Neural crest cell (in vitro differentiated cells): ENCODE results near the gene CACUL1. TPM values are rescaled to one million over a fixed set of nuclear protein-coding genes. Genes with fewer than 3 reads are reported as not detected.
"Not testable (repeated sequence)": the region's sequence is repeated elsewhere in the genome, so short reads cannot be mapped to it uniquely, and the experiment has no call there.

Experiments
- DNase-seq: peaks from one replicate; pipeline ENCODE4 v3.0.0; 2021; ENCODE audit warnings: low read depth, mixed read lengths, low spot score
- H3K27ac Mint-ChIP-seq: one replicate; pipeline ENCODE4 v1.8.0; 2021; ENCODE audit warnings: mild to moderate bottlenecking, mixed read lengths; ENCODE audit not compliant: unreplicated experiment
- H3K27me3 Mint-ChIP-seq: 2 replicates; pipeline ENCODE4 v1.8.0; 2021; ENCODE audit warnings: low read depth, mild to moderate bottlenecking, mixed read lengths
- H3K36me3 Mint-ChIP-seq: 2 replicates; pipeline ENCODE4 v1.8.0; 2021; ENCODE audit warnings: low read depth, mild to moderate bottlenecking, mixed read lengths
- H3K4me1 Mint-ChIP-seq: 2 replicates; pipeline ENCODE4 v1.8.0; 2021; ENCODE audit warnings: mixed read lengths
- H3K4me3 Mint-ChIP-seq: one replicate; pipeline ENCODE4 v1.8.0; 2021; ENCODE audit warnings: mild to moderate bottlenecking, mixed read lengths
- H3K9me3 Mint-ChIP-seq: 2 replicates; pipeline ENCODE4 v1.8.0; 2021; ENCODE audit warnings: mixed read lengths
- total RNA-seq: library from RNA; stranded (reverse); gene quantifications from 2 replicates; pipeline ENCODE4 v1.2.1, GENCODE V29; 2021
- TF ChIP-seq, protein P1 (sequence below): fragments of 200-600 bp; sonication (generic); conservative IDR thresholded peaks from 2 replicates; pipeline ENCODE4 v1.5.0; 2021; ENCODE audit warnings: antibody characterized with exemption, mild to moderate bottlenecking

The CACUL1 gene
- total RNA-seq, 1 donor from 2014 or later, result 45.2 TPM

DNA sequence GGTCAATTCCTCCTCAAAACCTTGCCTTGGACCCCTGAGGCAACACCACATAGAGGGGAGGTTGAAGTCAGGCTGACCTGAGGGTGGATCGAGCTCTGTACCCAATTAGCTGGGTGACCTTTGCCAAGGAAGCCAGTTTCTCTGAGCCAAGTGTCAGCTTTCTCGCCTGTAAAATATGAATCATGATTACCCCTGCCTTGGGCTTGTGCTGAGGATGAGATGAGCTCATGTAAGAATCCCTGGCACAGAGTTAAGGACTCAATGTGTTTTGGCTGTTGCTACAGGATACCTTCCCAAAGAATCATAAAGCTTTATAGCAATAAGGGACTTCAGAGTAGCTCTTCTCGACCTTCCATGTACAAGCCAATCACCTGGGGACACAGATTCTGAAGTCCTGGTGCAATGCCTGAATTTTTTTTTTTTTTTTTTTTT is 43.5 kb upstream of the CACUL1 start:
- H3K27ac Mint-ChIP-seq, result no peak overlapping the region
- peaks cover 7% of the 10 kb centered on the region for H3K9me3 Mint-ChIP-seq
- H3K4me3 Mint-ChIP-seq, result no peak overlapping the region
- peaks cover 8% of the 10 kb centered on the region for H3K4me1 Mint-ChIP-seq
- TF ChIP-seq, protein P1, sequence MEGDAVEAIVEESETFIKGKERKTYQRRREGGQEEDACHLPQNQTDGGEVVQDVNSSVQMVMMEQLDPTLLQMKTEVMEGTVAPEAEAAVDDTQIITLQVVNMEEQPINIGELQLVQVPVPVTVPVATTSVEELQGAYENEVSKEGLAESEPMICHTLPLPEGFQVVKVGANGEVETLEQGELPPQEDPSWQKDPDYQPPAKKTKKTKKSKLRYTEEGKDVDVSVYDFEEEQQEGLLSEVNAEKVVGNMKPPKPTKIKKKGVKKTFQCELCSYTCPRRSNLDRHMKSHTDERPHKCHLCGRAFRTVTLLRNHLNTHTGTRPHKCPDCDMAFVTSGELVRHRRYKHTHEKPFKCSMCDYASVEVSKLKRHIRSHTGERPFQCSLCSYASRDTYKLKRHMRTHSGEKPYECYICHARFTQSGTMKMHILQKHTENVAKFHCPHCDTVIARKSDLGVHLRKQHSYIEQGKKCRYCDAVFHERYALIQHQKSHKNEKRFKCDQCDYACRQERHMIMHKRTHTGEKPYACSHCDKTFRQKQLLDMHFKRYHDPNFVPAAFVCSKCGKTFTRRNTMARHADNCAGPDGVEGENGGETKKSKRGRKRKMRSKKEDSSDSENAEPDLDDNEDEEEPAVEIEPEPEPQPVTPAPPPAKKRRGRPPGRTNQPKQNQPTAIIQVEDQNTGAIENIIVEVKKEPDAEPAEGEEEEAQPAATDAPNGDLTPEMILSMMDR, result no peak
- DNase-seq, result no peak
- H3K27me3 Mint-ChIP-seq, result peaks cover 9% of the 10 kb centered on the region
- peaks cover 4% of the 10 kb centered on the region for H3K36me3 Mint-ChIP-seq

DNA sequence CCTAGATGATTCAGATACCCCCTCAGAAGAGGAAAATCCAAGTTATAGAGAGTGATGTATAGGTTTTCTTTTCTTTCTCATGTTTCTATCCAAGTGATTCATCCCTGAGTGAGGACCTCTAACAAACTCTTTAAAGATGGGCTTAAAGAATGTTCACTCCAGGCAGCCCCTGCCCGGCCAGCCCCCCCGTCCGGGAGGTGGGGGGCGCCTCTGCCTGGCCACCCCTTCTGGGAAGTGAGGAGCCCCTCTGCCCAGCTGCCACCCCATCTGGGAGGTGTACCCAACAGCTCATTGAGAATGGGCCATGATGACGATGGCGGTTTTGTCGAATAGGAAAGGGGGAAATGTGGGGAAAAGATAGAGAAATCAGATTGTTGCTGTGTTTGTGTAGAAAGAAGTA is 40.2 kb upstream of the CACUL1 start:
- not testable (repeated sequence) for H3K4me1 Mint-ChIP-seq, H3K27me3 Mint-ChIP-seq, DNase-seq, H3K9me3 Mint-ChIP-seq, H3K4me3 Mint-ChIP-seq, H3K36me3 Mint-ChIP-seq
- peak overlapping the region; percentile 62 for H3K27ac Mint-ChIP-seq

DNA sequence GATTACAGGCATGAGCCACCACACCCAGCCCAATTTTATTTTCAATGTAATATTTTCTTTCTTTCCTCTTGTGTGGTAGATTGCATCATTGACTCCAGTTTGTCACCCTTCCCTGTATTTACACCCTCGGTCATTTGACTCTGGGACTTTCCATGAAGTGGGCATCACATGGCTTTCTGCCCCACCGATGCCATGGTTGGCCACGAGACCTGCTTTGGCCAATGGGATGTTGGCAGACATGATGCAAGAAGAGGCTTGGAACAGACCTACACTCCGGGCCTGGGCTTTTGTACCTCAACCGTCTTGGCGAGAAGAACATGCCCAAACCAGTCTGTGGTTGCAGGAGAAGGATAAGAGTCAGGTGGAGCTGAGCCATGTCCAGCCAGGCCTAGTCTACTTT is 38.8 kb upstream of the CACUL1 start:
- Mint-ChIP-seq H3K27me3 (peaks cover 6% of the 10 kb centered on the region), H3K36me3 (peaks cover 4% of the 10 kb centered on the region), H3K9me3 (peaks cover 7% of the 10 kb centered on the region), H3K27ac (no peak overlapping the region), H3K4me1 (peaks cover 8% of the 10 kb centered on the region), H3K4me3 (no peak overlapping the region)
- no peak for DNase-seq
- TF ChIP-seq, protein P1, result no peak

DNA sequence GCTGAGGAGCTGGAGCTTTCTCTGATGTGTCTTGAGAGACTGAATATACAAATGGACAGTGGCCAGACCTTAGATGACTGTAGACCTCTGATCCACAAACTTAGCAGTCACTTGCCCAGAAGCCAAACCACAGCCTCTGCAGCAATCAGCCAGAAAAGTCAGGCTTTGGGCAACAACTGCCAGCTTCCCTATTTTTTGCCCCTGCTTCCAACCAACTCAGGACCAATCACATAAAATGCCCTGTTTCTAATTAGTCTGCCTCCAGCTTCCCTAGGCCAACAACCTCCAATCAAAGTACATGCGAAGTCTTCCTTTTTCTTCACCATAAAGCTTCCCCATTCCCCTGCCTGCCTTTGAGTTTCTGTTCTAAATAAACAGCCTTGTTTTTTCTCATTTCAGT is 37.8 kb upstream of the CACUL1 start:
- H3K4me1 Mint-ChIP-seq, result no peaks in the 10 kb centered on the region
- no peak overlapping the region for H3K4me3 Mint-ChIP-seq
- H3K27ac Mint-ChIP-seq, result no peak overlapping the region
- TF ChIP-seq, protein P1, result no peak
- no peak for DNase-seq
- H3K27me3 Mint-ChIP-seq, result peaks cover 10% of the 10 kb centered on the region
- H3K9me3 Mint-ChIP-seq, result peaks cover 3% of the 10 kb centered on the region
- peaks cover 2% of the 10 kb centered on the region for H3K36me3 Mint-ChIP-seq

DNA sequence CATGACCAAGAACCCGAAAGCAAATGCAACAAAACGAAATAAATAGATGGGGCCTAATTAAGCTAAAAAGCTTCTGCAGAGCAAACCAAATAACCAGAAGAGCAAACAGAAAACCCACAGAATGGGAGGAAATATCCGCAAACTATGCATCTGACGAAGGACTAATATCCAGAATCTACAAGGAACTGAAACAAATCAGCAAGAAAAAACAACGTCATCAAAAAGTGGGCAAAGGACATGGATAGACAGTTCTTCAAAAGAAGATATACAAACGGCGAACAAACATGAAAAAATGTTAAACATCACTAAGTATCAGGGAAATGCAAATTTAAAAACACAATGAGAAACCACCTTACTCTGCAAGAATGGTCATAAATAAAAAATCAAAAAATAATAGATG is 35.3 kb upstream of the CACUL1 start:
- H3K27ac Mint-ChIP-seq, result no peak overlapping the region
- H3K27me3 Mint-ChIP-seq, result peaks cover 10% of the 10 kb centered on the region
- H3K4me1 Mint-ChIP-seq, result no peaks in the 10 kb centered on the region
- no peaks in the 10 kb centered on the region for H3K36me3 Mint-ChIP-seq
- H3K4me3 Mint-ChIP-seq, result no peak overlapping the region
- H3K9me3 Mint-ChIP-seq, result no peaks in the 10 kb centered on the region
- DNase-seq, result no peak
- TF ChIP-seq, protein P1, result no peak

DNA sequence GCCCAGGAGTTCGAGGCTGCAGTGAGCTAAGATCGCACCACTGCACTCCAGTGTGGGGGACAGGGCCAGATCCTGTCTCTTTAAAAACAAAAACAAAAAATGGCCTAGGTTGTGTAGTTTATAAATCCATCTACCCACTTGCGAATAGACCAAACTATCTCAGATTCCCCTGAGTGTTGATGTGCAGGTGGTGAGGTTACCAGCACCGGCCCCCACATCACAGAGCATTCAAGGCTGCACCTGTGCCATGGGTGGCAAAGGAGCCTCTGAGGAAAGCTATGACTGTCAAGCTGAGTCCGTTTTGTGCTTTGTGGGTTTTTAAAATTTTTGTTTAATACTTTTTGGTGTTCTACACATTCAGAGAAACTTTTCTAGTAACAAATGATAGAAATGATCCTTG is 30.8 kb upstream of the CACUL1 start:
- Mint-ChIP-seq H3K27ac (no peak overlapping the region), H3K4me1 (no peaks in the 10 kb centered on the region), H3K9me3 (no peaks in the 10 kb centered on the region), H3K36me3 (no peaks in the 10 kb centered on the region), H3K4me3 (no peak overlapping the region), H3K27me3 (peaks cover 10% of the 10 kb centered on the region)
- DNase-seq, result no peak
- TF ChIP-seq, protein P1, result no peak
